HG02884 (cell line): ENCODE results near the gene NF2.

ENCODE experiments used
- ATAC-seq: cut with Tn5 transposase; IDR thresholded peaks from one replicate; pipeline ENCODE4 v1.9.1; 2021; ENCODE audit warnings: mild to moderate bottlenecking, moderate library complexity; ENCODE audit not compliant: unreplicated experiment

Gene NF2

DNA sequence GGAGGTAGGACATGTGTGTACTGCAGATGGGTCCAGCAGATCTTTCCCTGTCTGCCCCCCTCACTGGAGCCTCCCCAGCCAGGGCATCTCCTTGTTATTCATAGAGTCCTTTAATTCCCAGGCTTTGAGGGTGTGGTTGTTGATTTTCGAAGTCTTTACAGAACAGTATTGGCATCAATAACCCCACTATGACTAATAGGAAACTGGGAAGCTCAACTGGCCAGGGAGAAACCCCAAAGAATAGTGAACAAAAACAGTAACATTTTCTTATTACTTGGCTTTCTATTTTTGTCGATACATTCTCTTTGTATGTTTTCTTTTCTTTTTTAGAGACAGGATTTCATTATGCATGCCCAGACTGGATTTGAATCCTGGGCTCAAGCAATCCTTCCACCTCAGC is 57.9 kb downstream of the NF2 start:
- no peak for ATAC-seq

- ATAC-seq = no peak
Measured at GRCh38 chr22:29663180-29663821, 59.9 kb downstream of the NF2 start.

DNA sequence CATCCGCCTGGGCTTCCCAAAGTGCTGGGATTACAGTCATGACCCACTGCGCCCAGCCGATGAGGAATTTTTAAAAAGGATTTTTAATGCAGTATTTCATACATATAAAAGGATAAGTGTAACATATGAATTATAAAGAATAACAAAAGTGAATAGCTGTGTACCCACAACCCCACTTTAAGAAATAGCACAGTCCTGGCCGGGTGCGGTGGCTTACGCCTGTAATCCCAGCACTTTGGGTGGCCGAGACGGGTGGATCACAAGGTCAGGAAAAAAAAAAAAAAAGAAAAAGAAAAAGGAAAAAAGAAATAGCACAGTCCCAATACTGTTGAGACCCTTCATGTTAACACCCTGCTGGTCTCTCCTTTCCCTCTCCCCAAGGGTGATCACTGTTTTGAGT is 62.1 kb downstream of the NF2 start:
- ATAC-seq = no peak

DNA sequence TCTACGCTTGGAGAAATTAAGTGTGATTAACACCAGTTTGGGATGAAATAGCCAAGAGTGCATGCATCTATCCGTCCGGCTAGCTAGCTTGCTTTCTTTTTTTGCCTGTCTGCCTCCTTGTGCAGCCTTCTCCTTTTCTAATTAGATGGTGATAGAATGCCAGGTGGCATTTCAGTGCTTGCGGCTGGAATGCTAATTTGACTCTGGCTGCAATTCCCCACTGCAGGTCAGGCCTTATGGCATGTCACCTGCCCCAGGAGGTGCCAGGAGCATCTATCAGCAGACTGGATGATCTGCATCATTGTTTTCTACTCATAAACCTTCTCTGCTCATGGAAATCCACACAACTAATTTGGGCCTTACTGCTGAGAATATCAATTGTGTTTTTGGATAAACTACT is 65.2 kb downstream of the NF2 start:
- ATAC-seq = no peak

GRCh38 chr22:29670626-29671025 is 67.2 kb downstream of the NF2 start:
- ATAC-seq = no peak

DNA sequence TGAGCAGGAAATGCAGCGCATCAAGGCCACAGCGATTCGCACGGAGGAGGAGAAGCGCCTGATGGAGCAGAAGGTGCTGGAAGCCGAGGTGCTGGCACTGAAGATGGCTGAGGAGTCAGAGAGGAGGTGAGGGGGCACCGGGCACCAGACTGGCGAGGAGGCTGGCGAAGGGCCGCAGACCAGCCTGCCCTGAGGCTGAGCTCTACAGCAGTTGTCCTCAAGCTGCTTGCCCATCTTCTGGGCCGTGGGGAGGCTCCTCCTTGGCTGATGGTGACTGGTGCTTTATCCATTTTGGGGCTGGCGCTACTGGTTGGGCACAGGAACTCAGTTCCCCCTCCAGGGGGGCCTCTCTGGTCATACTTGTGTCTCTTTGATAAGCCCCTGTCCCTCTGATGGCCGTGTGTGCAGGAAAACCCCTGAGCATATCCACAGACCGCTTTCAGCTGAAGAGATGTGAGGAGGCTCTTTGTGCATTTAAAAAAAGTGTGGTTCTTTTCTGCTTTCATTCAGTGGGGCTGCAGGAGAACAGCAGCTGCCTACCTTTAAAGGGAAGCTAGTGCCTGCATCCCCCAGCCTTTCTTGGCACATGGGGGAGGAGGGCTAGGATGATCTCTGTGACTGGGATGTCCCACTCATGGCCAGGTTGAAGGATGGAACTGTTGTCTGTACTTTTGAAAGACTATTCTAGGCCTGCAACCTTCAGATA is 70.1 kb downstream of the NF2 start:
- no peak for ATAC-seq

GRCh38 chr22:29674121-29674520 is 70.7 kb downstream of the NF2 start:
- no peak for ATAC-seq

DNA sequence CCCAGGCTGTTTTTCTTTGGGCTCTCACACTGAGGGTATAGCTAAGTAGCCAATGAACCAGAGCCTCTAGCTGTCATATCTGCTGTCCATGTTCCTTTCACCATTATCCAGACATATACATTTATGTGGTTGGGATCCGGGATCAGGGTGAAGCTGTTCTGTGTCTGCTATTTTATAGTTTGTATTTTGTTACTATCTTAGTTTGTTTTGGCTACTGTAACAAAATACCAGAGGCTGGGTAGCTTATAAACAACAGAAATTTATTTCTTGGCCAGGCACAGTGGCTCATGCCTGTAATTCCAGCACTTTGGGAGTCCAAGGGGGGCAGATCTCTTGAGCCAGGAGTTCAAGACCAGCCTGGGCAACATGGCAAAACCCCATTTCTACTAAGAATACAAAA is 75.9 kb downstream of the NF2 start:
- no peak for ATAC-seq

GRCh38 chr22:29683536-29683935 is 80.1 kb downstream of the NF2 start:
- no peak for ATAC-seq

DNA sequence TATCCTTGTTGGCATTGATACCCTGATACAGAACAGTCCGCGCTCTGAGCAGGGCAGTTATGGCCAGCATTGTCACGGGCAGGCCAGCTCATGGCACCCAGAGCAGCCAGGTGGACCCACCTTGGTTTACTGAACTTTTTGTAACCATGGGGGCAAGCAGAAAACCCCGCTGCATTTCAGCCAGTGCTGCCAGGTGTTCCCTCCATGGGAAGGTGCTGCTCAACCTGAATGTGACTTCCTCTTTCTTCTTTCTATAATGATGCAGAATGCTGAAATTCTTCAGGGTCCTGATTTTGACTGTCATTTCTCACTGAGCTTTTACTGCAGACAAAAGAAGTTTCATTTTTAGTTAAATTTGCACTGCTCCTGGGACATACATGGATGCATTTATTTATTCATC is 80.8 kb downstream of the NF2 start:
- no peak for ATAC-seq

GRCh38 chr22:29689206-29689879 is 85.9 kb downstream of the NF2 start:
- ATAC-seq = no peak

DNA sequence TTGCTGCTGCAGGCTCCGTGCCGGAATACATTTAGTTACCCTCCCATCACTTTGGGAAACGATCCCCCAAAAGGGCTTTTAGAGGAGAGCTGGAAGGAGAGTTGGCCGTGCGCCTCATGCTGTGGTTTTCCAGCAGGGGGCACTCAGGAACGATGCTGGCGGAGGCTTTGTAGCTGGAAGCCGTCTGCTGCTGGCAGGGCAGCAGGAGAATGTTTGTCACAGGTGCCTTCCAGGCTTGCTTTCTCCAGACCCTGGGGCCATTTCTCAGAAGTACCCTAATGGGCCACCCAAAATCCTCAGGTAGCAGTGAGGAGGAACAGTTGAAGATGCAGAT is 86.4 kb downstream of the NF2 start:
- no peak for ATAC-seq

DNA sequence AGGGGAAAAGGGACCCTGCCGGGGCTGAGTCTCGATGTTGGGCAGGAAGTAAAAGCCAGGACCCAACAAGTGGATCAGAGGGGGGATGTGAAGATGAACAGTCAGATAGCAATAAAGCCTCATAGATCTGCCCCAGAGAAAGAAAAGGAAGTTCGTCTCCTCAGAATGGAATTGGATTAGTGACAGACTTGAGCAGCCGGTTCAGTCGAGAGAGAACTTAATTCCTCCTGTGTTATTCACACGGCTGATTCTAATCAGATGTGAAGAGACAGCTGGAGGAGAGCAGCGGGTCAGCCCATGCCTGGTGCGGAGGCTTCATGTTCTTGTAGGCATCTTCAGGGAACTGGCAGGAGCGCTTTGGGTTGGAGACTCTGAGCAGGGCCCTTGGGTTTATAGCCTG is 87.0 kb downstream of the NF2 start:
- no peak for ATAC-seq

GRCh38 chr22:29691636-29692326 is 88.3 kb downstream of the NF2 start:
- no peak for ATAC-seq

DNA sequence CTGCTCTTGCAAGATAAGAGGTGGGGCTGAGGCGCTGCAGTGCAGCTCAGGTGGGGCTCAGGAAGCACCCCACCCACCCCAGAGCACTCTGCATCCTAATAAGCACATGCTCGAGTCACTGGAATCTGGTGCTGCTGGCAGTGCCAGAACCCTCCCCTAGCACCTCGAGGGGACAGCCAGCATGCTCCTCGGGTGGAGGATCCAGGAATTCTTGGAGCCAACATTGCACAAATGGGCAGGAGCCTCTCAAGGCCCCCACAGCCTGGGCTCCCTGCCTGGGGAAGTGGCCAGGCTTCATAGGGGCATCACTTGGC is 88.9 kb downstream of the NF2 start:
- ATAC-seq = no peak

DNA sequence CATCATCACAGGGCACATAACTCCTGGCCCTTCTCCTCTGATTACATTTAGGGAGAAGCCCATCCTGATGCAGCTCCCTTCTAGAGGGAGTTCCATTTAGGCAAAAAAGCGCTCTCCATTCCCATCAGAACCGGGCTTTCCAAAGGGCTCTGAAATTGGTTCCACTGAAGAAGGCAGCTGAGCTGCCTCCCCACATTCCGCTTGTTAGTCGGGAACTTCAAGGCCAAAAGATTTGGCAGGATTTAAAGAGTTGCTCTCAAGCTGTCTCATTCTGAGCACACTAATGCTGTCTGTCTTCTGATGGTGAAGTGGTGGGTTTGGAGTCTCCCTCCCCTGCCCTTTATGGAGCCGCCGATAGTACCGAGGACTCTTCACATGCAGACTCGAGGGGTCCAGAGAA is 89.7 kb downstream of the NF2 start:
- no peak for ATAC-seq

DNA sequence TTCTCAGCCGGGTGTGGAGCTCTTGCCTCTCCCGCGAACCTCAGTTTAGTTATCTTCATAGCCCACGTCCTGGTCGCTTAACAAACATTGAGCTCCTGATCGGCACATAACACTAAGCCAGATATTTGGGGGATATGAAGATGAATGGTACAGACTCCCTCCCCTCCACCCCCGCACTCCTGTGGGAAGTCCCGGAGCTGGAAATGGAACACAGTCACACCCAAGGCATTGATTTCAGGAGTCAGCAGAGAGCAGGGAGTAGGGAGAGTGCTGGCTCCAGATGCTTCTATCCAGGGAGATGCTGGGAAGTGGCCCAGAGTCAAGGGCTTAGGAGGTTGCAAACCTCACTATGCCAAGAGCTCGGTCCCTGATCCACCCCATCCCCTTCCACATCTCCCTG is 90.2 kb downstream of the NF2 start:
- ATAC-seq = no peak

DNA sequence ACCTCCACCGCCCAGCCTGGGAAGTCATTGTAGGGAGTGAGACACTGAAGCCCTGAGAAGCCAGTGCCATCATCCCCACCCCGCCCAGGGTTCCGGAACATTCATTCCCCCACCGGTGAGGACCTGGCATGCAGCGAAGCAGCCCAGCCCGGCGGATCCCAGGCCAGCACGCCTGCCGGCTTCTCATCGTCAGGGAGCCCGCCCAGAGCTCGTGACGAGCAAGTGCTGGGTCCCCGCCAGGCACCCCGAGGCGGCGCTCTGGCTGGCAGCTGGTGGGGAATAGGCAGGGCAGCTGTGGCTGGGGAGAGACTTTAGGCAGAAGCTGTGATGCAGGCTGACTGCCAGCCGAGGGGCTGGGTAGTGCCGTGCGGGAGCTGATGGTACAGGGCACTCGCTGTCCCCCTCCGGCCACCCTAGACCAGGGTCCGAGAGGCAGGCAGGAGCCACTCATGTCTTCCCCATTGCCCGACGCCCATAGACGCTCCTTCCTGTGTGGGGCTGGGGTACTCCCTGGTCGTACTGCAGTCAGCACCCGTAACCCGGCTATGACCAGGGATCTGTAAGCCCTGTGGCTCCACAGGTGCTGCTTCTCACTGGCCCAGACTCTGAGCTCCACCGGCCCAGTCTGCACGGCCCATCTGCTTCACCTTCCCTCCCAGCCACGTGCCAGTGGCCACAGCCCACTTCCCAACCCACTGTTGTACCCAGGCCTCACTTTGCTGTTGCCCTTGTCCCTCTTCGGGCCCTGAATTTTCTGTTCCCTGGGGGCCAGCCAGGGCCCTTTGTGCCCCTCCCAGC is 91.9 kb downstream of the NF2 start:
- no peak for ATAC-seq

- no peak for ATAC-seq
Measured at GRCh38 chr22:29697853-29698598, 94.6 kb downstream of the NF2 start.

- ATAC-seq = no peak
Measured at GRCh38 chr22:29700206-29700899, 96.9 kb downstream of the NF2 start.
